K562 (cell line): ENCODE measurements around the gene MEFV. TPM values are rescaled to one million over a fixed set of nuclear protein-coding genes. Genes with fewer than 3 reads are reported as not detected.

Source experiments
- ATAC-seq: fragments of 200-7000 bp; cut with Tn5 transposase; 3 replicates; pipeline ENCODE4 v1.9.1; 2020; ENCODE audit warnings: moderate library complexity
- BruUV-seq: library from RNA; stranded (reverse); fragments of 400-500 nt; replicated peaks from 2 replicates; lab custom pipeline; 2021; lab: Mats Ljungman, UMichigan
- CTCF ChIA-PET: fragments of 300-600 bp; formaldehyde crosslinking; extraction: SDS; loops from one replicate; lab custom pipeline; 2021; ENCODE audit warnings: low intra/inter-chr PET ratio; lab: Yijun Ruan, JAX
- POLR2A ChIA-PET: fragments of 300-600, 350-650 bp; sonication (Branson Sonifier 250); formaldehyde crosslinking; extraction: SDS; loops from one replicate; lab custom pipeline; 2021; ENCODE audit warnings: antibody characterized with exemption, inconsistent platforms; lab: Yijun Ruan, JAX
- DNase-seq, 4 experiments: peaks; one replicate each; pipeline versions ENCODE4 v3.0.0 to v3.0.0-alpha.2; 2011 to 2018; ENCODE audit warnings: low spot score in 3 of 4, mixed read lengths in 3 of 4; ENCODE audit errors: extremely low read depth in 1 of 4
- FAIRE-seq: peaks from 2 replicates; lab custom pipeline; 2011; peaks lifted over from hg19 to GRCh38; lab: Jason Lieb, UNC
- H2AFZ ChIP-seq: 2 replicates; pipeline ENCODE4 v1.6.0; 2011; ENCODE audit warnings: low read depth, low read length, control low read depth, inconsistent platforms
- H3K27ac ChIP-seq: fragments of 200-600 bp; 3 replicates; pipeline ENCODE4 v1.8.0; 2011; ENCODE audit warnings: low read depth, mild to moderate bottlenecking, control low read depth, inconsistent platforms, low read length, moderate library complexity, mixed read lengths; ENCODE audit errors: extremely low read depth
- H3K27me3 ChIP-seq, 2 experiments: fragments of 300-600 bp in 1 of 2; 2 replicates in 1 of 2; 3 replicates in 1 of 2; pipeline versions ENCODE4 v1.6.0 to v1.8.0; 2011; ENCODE audit warnings: inconsistent platforms in 2 of 2, low read length in 2 of 2, mild to moderate bottlenecking in 1 of 2, mixed read lengths in 1 of 2, moderate library complexity in 1 of 2; ENCODE audit not compliant: control insufficient read depth in 2 of 2, insufficient read depth in 2 of 2
- H3K36me3 ChIP-seq: fragments of 300-600 bp; 3 replicates; pipeline ENCODE4 v1.8.0; 2011; ENCODE audit warnings: mild to moderate bottlenecking, low read length, inconsistent platforms; ENCODE audit not compliant: control insufficient read depth, insufficient read depth
- H3K4me1 ChIP-seq, 2 experiments: fragments of 200-600 bp in 1 of 2; replicated peaks in 1 of 2; 2 replicates in 1 of 2; 3 replicates in 1 of 2; pipeline versions ENCODE4 v1.5.1 to v1.8.0; 2011; ENCODE audit warnings: inconsistent platforms in 2 of 2, low read length in 2 of 2, mild to moderate bottlenecking in 1 of 2, mixed read lengths in 1 of 2, moderate library complexity in 1 of 2; ENCODE audit not compliant: control insufficient read depth in 2 of 2, insufficient read depth in 2 of 2
- H3K4me2 ChIP-seq: 2 replicates; pipeline ENCODE4 v1.6.1; 2011; ENCODE audit warnings: low read length, control low read depth, inconsistent platforms, mixed read lengths; ENCODE audit not compliant: insufficient read depth
- H3K4me3 ChIP-seq: fragments of 200-600 bp; sonication (generic), shearing (Covaris generic); 2 replicates; pipeline ENCODE4 v1.5.1; 2016; ENCODE audit warnings: control low read depth, inconsistent platforms
- H3K79me2 ChIP-seq: fragments of 200-600 bp; 3 replicates; pipeline ENCODE4 v1.8.0; 2011; ENCODE audit warnings: low read length, inconsistent platforms; ENCODE audit not compliant: control insufficient read depth, insufficient read depth
- H3K9ac ChIP-seq, 2 experiments: 2 replicates each; pipeline versions ENCODE4 v1.6.0 to v1.6.1; 2011; ENCODE audit warnings: low read depth in 2 of 2, low read length in 2 of 2, control low read depth in 1 of 2, inconsistent platforms in 1 of 2, mild to moderate bottlenecking in 1 of 2, mixed read lengths in 1 of 2; ENCODE audit not compliant: insufficient read depth in 1 of 2
- H3K9me1 ChIP-seq: one replicate; pipeline ENCODE4 v1.6.0; 2011; ENCODE audit warnings: inconsistent platforms, mild to moderate bottlenecking, low read length, moderate library complexity; ENCODE audit not compliant: control insufficient read depth, insufficient read depth
- H3K9me3 ChIP-seq: replicated peaks from 2 replicates; pipeline ENCODE4 v1.5.1; 2011; ENCODE audit warnings: low read depth, low read length, inconsistent platforms; ENCODE audit not compliant: control insufficient read depth, insufficient read depth
- H4K20me1 ChIP-seq: replicated peaks from 2 replicates; pipeline ENCODE4 v1.6.1; 2011; ENCODE audit warnings: low read length, inconsistent platforms, mixed read lengths; ENCODE audit not compliant: control insufficient read depth, insufficient read depth
- C11orf30 ChIP-seq: fragments of 450-650 bp; IDR thresholded peaks from 2 replicates; pipeline ENCODE4 v1.6.1; 2016; ENCODE audit warnings: low read depth, mild to moderate bottlenecking
- CEBPG ChIP-seq, 3 experiments: fragments of 200-800 bp in 1 of 3; sonication (Bioruptor generic) in 1 of 3; sonication (generic) in 1 of 3; formaldehyde crosslinking in 1 of 3; IDR thresholded peaks in 2 of 3; conservative IDR thresholded peaks in 1 of 3; 2 replicates each; pipeline versions ENCODE4 v1.6.1 to v1.8.0; 2016 to 2022; ENCODE audit warnings: missing compliant biosample characterization in 2 of 3, missing genetic modification characterization in 2 of 3, mild to moderate bottlenecking in 1 of 3, missing genetic modification reagents in 1 of 3
- MAFG ChIP-seq: fragments of 450-650 bp; conservative IDR thresholded peaks from 2 replicates; pipeline ENCODE4 v1.6.1; 2016; ENCODE audit warnings: missing genetic modification characterization, missing compliant biosample characterization
- TBL1XR1 ChIP-seq, 2 experiments: IDR thresholded peaks; 2 replicates each; pipeline ENCODE4 v1.6.1; 2012; ENCODE audit warnings: improper control_type of control experiment in 2 of 2, low read length in 2 of 2, mild to moderate bottlenecking in 1 of 2
- ZNF316 ChIP-seq: fragments of 450-650 bp; IDR thresholded peaks from 2 replicates; pipeline ENCODE4 v1.6.1; 2016
- WGBS: fragments of 100-300 bp; shearing (Covaris generic); methylation state at CpG from one replicate; pipeline ENCODE4 v1.1.6; 2016; ENCODE audit warnings: low coverage, mixed read lengths; ENCODE audit not compliant: insufficient coverage; ENCODE audit errors: missing lambda C conversion rate; 5-methylcytosine and 5-hydroxymethylcytosine counted together
- in situ Hi-C: fragments of 300-500 bp; cut with MboI; formaldehyde crosslinking; loops from 4 replicates; pipeline ENCODE4 v1.15.0; 2018; ENCODE audit warnings: inconsistent platforms, mixed read lengths
- intact Hi-C: fragments of 100-400 bp; cut with micrococcal nuclease; formaldehyde crosslinking; loops from 2 replicates; pipeline ENCODE4 v1.14.2; 2022
- polyA plus RNA-seq, 8 experiments: library from polyadenylated mRNA; depleted of rRNA in 4 of 8; stranded (reverse) in 5 of 8; unstranded in 3 of 8; fragments of >200 nt; fragmentation: Nextera tagmentation in 2 of 8; fragmentation: Illumina TruSeq in 1 of 8; extraction: Ambion mirVana in 2 of 8; extraction: Trizol in 1 of 8; gene quantifications; 2 replicates each; pipeline versions ENCODE4 v1.2.1 to v1.2.3, GENCODE V29; 2011 to 2014; ENCODE audit warnings: inconsistent platforms in 1 of 8, missing spikeins in 1 of 8
- total RNA-seq, 7 experiments: library from RNA; depleted of rRNA in 6 of 7; stranded (reverse); fragments of >200 nt in 6 of 7; fragmentation: Illumina TruSeq in 2 of 7; extraction: Trizol in 2 of 7; gene quantifications; 2 replicates each; pipeline versions ENCODE4 v1.2.1 to v1.2.3, GENCODE V29; 2011 to 2021; ENCODE audit warnings: low replicate concordance in 1 of 7

The MEFV gene
- total and polyA plus RNA-seq, 9 of the 15 experiments (the other 6 are each of a cell fraction or from before 2014, with no cell fraction given) = 0.14 TPM; not detected in 8

GRCh38 chr16:3304370-3304769 is 47.9 kb upstream of the MEFV start:
- intact Hi-C loops = loop anchor here (10.0 kb wide), 1 partner anchor 100 kb away; the partner anchor contains the start of genes ZNF174 and ZSCAN32
- H3K9me3 ChIP-seq = peaks cover 24% of the 10 kb centered on the region
- H4K20me1 ChIP-seq = no peaks in the 10 kb centered on the region
- DNase-seq (no peak), ATAC-seq (no peak), FAIRE-seq (no peak)
- H3K27ac ChIP-seq = peak overlapping the region; percentile 94
- H3K36me3 ChIP-seq = peaks cover 15% of the 10 kb centered on the region
- POLR2A ChIA-PET = interaction anchor here (0.6 to 2.0 kb wide), 7 partner anchors 10 to 243 kb away, joined by 3 to 6 read pairs (median 5); partner anchors contain the start of genes ZNF174, ZNF263 and ZSCAN32
- H3K79me2 ChIP-seq = peaks cover 13% of the 10 kb centered on the region
- peak overlapping the region; percentile 95 for H2AFZ ChIP-seq
- WGBS = 46% methylated on average over 4 of the region's 4 CpGs
- CTCF ChIA-PET = no interaction called here
- no TSS peak for BruUV-seq
- peak overlapping the region; percentile 73 for H3K4me3 ChIP-seq
- H3K9ac ChIP-seq = peak overlapping the region in 1 of 2 experiments; percentile 87; a peak in 2 of 4 replicates
- H3K27me3 ChIP-seq = no peaks in the 10 kb centered on the region
- TF ChIP-seq ZNF316 = peak; percentile 66
- TF ChIP-seq MAFG (tag) = peak; percentile 16; the same call in 1 of the 2 replicates
- peak; percentile 45; the same call in 1 of the 2 replicates for TF ChIP-seq C11orf30
- no peak for TF ChIP-seq TBL1XR1 (IDR thresholded peaks at IDR 0.05; ENCODE audit: low read length in 2 of 2)
- no peak for TF ChIP-seq CEBPG (CRISPR knock-in tag; IDR thresholded peaks at IDR 0.05)
- 0 out of 4 replicates have a peak, but pooled peaks of 1 of the 2 experiments have one; percentile 45 for TF ChIP-seq CEBPG (tag; conservative IDR thresholded peaks at IDR 0.05 in 1 of 2, IDR thresholded peaks at IDR 0.05 in 1 of 2)
- no peaks in the 10 kb centered on the region for H3K9me1 ChIP-seq
- peaks cover 0 to 16% of the 10 kb centered on the region in 2 experiments; a peak in 4 of 5 replicates for H3K4me1 ChIP-seq
- in situ Hi-C loops = no loop called here
- peak overlapping the region; percentile 78 for H3K4me2 ChIP-seq
